Stimulated activated naive CD8-positive, alpha-beta T cell treated with anti-CD3 and anti-CD28 coated beads, Interleukin-15, Interleukin-2, amounts not matched to agents 100 ng/mL and 50 ng/mL, for 24 hours (primary cell): ENCODE measurements around the gene SCD5.
"Not testable (repeated sequence)": the region's sequence is repeated elsewhere in the genome, so short reads cannot be mapped to it uniquely, and the experiment has no call there.

Experiments
- H3K27ac Mint-ChIP-seq: one replicate; pipeline ENCODE4 v1.8.0; 2021; ENCODE audit warnings: mild to moderate bottlenecking, mixed read lengths
- H3K27me3 Mint-ChIP-seq: one replicate; pipeline ENCODE4 v1.8.0; 2021; ENCODE audit warnings: mixed read lengths
- H3K36me3 Mint-ChIP-seq: one replicate; pipeline ENCODE4 v1.8.0; 2021; ENCODE audit warnings: low read depth, mixed read lengths
- H3K4me1 Mint-ChIP-seq: one replicate; pipeline ENCODE4 v1.8.0; 2021; ENCODE audit warnings: low read depth, mixed read lengths
- H3K4me3 Mint-ChIP-seq: one replicate; pipeline ENCODE4 v1.8.0; 2021; ENCODE audit warnings: mild to moderate bottlenecking, mixed read lengths
- H3K9me3 Mint-ChIP-seq: one replicate; pipeline ENCODE4 v1.8.0; 2021; ENCODE audit warnings: mixed read lengths

Gene SCD5

GRCh38 chr4:82798168-82799005 is at the start of gene SCD5:
Gene SCD5 (minus strand): TSS chr4:82798796. CDS start chr4:82798537, 259 bp downstream.
- H3K36me3 Mint-ChIP-seq: no peaks in the 10 kb centered on the region
- peaks cover 15% of the 10 kb centered on the region for H3K4me1 Mint-ChIP-seq
- H3K27me3 Mint-ChIP-seq: peaks cover 51% of the 10 kb centered on the region
- no peak within 1 kb of the TSS for H3K27ac Mint-ChIP-seq
- no peaks in the 10 kb centered on the region for H3K9me3 Mint-ChIP-seq
- peak within 1 kb of the TSS; percentile 80 for H3K4me3 Mint-ChIP-seq

GRCh38 chr4:82842593-82842992 is 44.0 kb upstream of the SCD5 start:
- Mint-ChIP-seq H3K4me1 (no peaks in the 10 kb centered on the region), H3K36me3 (peaks cover 65% of the 10 kb centered on the region), H3K27me3 (no peaks in the 10 kb centered on the region), H3K9me3 (no peaks in the 10 kb centered on the region), H3K27ac (no peak overlapping the region), H3K4me3 (no peak overlapping the region)

- Mint-ChIP-seq H3K36me3 (peaks cover 53% of the 10 kb centered on the region), H3K27me3 (no peaks in the 10 kb centered on the region), H3K4me1 (no peaks in the 10 kb centered on the region), H3K4me3 (no peak overlapping the region), H3K27ac (no peak overlapping the region), H3K9me3 (no peaks in the 10 kb centered on the region)
Observed at GRCh38 chr4:82839624-82840023, 41.0 kb upstream of the SCD5 start.

GRCh38 chr4:82833696-82834313 is 35.2 kb upstream of the SCD5 start:
- H3K27ac Mint-ChIP-seq: no peak overlapping the region
- H3K9me3 Mint-ChIP-seq: no peaks in the 10 kb centered on the region
- no peaks in the 10 kb centered on the region for H3K4me1 Mint-ChIP-seq
- H3K27me3 Mint-ChIP-seq: no peaks in the 10 kb centered on the region
- H3K36me3 Mint-ChIP-seq: peaks cover 53% of the 10 kb centered on the region
- no peak overlapping the region for H3K4me3 Mint-ChIP-seq

GRCh38 chr4:82833060-82833459 is 34.5 kb upstream of the SCD5 start:
- H3K36me3 Mint-ChIP-seq: peaks cover 49% of the 10 kb centered on the region
- not testable (repeated sequence) for H3K27ac Mint-ChIP-seq, H3K9me3 Mint-ChIP-seq, H3K27me3 Mint-ChIP-seq, H3K4me3 Mint-ChIP-seq, H3K4me1 Mint-ChIP-seq

GRCh38 chr4:82825425-82825824 is 26.8 kb upstream of the SCD5 start:
- H3K36me3 Mint-ChIP-seq: peaks cover 68% of the 10 kb centered on the region

GRCh38 chr4:82823062-82823461 is 24.5 kb upstream of the SCD5 start:
- Mint-ChIP-seq H3K36me3 (peaks cover 79% of the 10 kb centered on the region), H3K27me3 (no peaks in the 10 kb centered on the region), H3K27ac (no peak overlapping the region), H3K9me3 (no peaks in the 10 kb centered on the region), H3K4me3 (no peak overlapping the region), H3K4me1 (peaks cover 9% of the 10 kb centered on the region)

More at GRCh38 chr4:82825425-82825824, 26.8 kb upstream of the SCD5 start:
- no peak overlapping the region for H3K27ac Mint-ChIP-seq
- no peaks in the 10 kb centered on the region for H3K9me3 Mint-ChIP-seq
- no peaks in the 10 kb centered on the region for H3K27me3 Mint-ChIP-seq
- peaks cover 8% of the 10 kb centered on the region for H3K4me1 Mint-ChIP-seq
- H3K4me3 Mint-ChIP-seq: no peak overlapping the region

- Mint-ChIP-seq H3K36me3 (peaks cover 72% of the 10 kb centered on the region), H3K27me3 (no peaks in the 10 kb centered on the region), H3K9me3 (no peaks in the 10 kb centered on the region), H3K27ac (peak overlapping the region; percentile 63), H3K4me3 (no peak overlapping the region), H3K4me1 (peaks cover 9% of the 10 kb centered on the region)
Observed at GRCh38 chr4:82820689-82821088, 22.1 kb upstream of the SCD5 start.

GRCh38 chr4:82818664-82819662 is 20.4 kb upstream of the SCD5 start:
- Mint-ChIP-seq H3K36me3 (peaks cover 61% of the 10 kb centered on the region), H3K27me3 (no peaks in the 10 kb centered on the region), H3K27ac (no peak overlapping the region), H3K4me3 (no peak overlapping the region), H3K9me3 (no peaks in the 10 kb centered on the region), H3K4me1 (peaks cover 9% of the 10 kb centered on the region)

- H3K9me3 Mint-ChIP-seq, H3K4me3 Mint-ChIP-seq, H3K4me1 Mint-ChIP-seq, H3K27me3 Mint-ChIP-seq, H3K27ac Mint-ChIP-seq: not testable (repeated sequence)
- peaks cover 44% of the 10 kb centered on the region for H3K36me3 Mint-ChIP-seq
Observed at GRCh38 chr4:82816874-82817273, 18.3 kb upstream of the SCD5 start.

GRCh38 chr4:82814034-82814433 is 15.4 kb upstream of the SCD5 start:
- H3K27ac Mint-ChIP-seq: no peak overlapping the region
- H3K4me1 Mint-ChIP-seq: no peaks in the 10 kb centered on the region
- no peak overlapping the region for H3K4me3 Mint-ChIP-seq
- H3K36me3 Mint-ChIP-seq: peaks cover 21% of the 10 kb centered on the region
- H3K9me3 Mint-ChIP-seq: no peaks in the 10 kb centered on the region
- H3K27me3 Mint-ChIP-seq: no peaks in the 10 kb centered on the region

- H3K27ac Mint-ChIP-seq: no peak overlapping the region
Observed at GRCh38 chr4:82811838-82812341, 13.3 kb upstream of the SCD5 start.

GRCh38 chr4:82811392-82811791 is 12.8 kb upstream of the SCD5 start:
- H3K9me3 Mint-ChIP-seq: no peaks in the 10 kb centered on the region
- no peaks in the 10 kb centered on the region for H3K4me1 Mint-ChIP-seq
- no peaks in the 10 kb centered on the region for H3K36me3 Mint-ChIP-seq
- no peak overlapping the region for H3K27ac Mint-ChIP-seq
- H3K4me3 Mint-ChIP-seq: no peak overlapping the region
- no peaks in the 10 kb centered on the region for H3K27me3 Mint-ChIP-seq

More at GRCh38 chr4:82811838-82812341, 13.3 kb upstream of the SCD5 start:
- H3K27me3 Mint-ChIP-seq: no peaks in the 10 kb centered on the region
- no peaks in the 10 kb centered on the region for H3K4me1 Mint-ChIP-seq
- H3K36me3 Mint-ChIP-seq: peaks cover 2% of the 10 kb centered on the region
- no peak overlapping the region for H3K4me3 Mint-ChIP-seq
- H3K9me3 Mint-ChIP-seq: no peaks in the 10 kb centered on the region

GRCh38 chr4:82810176-82810575 is 11.6 kb upstream of the SCD5 start:
- Mint-ChIP-seq H3K27ac (no peak overlapping the region), H3K4me3 (no peak overlapping the region), H3K4me1 (no peaks in the 10 kb centered on the region), H3K27me3 (no peaks in the 10 kb centered on the region), H3K36me3 (no peaks in the 10 kb centered on the region), H3K9me3 (no peaks in the 10 kb centered on the region)
